HepG2 (cell line): ENCODE results near the gene GALNT1. TPM values are rescaled to one million over a fixed set of nuclear protein-coding genes. Genes with fewer than 3 reads are reported as not detected.

Experiments used
- ATAC-seq: fragments of 200-7000 bp; cut with Tn5 transposase; 3 replicates; pipeline ENCODE4 v1.9.1; 2020; ENCODE audit warnings: mild to moderate bottlenecking, moderate library complexity
- BruUV-seq: library from RNA; stranded (reverse); fragments of 400-500 nt; replicated peaks from 2 replicates; lab custom pipeline; 2021; lab: Mats Ljungman, UMichigan
- CTCF ChIA-PET: fragments of 300-600 bp; formaldehyde crosslinking; extraction: SDS; loops from one replicate; lab custom pipeline; 2021; ENCODE audit warnings: low total read pairs, inconsistent platforms, low intra/inter-chr PET ratio; lab: Yijun Ruan, JAX
- POLR2A ChIA-PET: fragments of 350-600 bp; sonication (Branson Sonifier 250); formaldehyde crosslinking; loops from one replicate; lab custom pipeline; 2020; ENCODE audit warnings: antibody characterized with exemption, inconsistent platforms; lab: Yijun Ruan, JAX
- DNase-seq: peaks from one replicate; pipeline ENCODE4 v3.0.0-alpha.2; 2015; ENCODE audit warnings: low spot score
- FAIRE-seq: peaks from 3 replicates; lab custom pipeline; 2011; peaks lifted over from hg19 to GRCh38; lab: Jason Lieb, UNC
- H2AFZ ChIP-seq: one replicate; pipeline ENCODE4 v1.6.1; 2011; ENCODE audit warnings: low read length, inconsistent platforms
- H3K27ac ChIP-seq: fragments of 300-600 bp; 3 replicates; pipeline ENCODE4 v1.8.0; 2011; ENCODE audit warnings: mixed run types, mild to moderate bottlenecking, mixed read lengths, low read length, inconsistent platforms; ENCODE audit not compliant: insufficient read depth; ENCODE audit errors: extremely low read length
- H3K27me3 ChIP-seq, 2 experiments: fragments of 200-600 bp in 1 of 2; 2 replicates in 1 of 2; 3 replicates in 1 of 2; pipeline versions ENCODE4 v1.6.0 to v1.8.0; 2011; ENCODE audit warnings: low read length in 2 of 2, mild to moderate bottlenecking in 2 of 2, moderate library complexity in 2 of 2, inconsistent platforms in 1 of 2; ENCODE audit not compliant: insufficient read depth in 2 of 2, control insufficient read depth in 1 of 2
- H3K36me3 ChIP-seq, 2 experiments: fragments of 200-600 bp in 1 of 2; replicated peaks in 1 of 2; 2 replicates in 1 of 2; 3 replicates in 1 of 2; pipeline versions ENCODE4 v1.5.1 to v1.8.0; 2011; ENCODE audit warnings: low read length in 2 of 2, inconsistent platforms in 1 of 2; ENCODE audit not compliant: insufficient read depth in 2 of 2, control insufficient read depth in 1 of 2
- H3K4me1 ChIP-seq: 2 replicates; pipeline ENCODE4 v1.5.1; 2012; ENCODE audit warnings: low read length, inconsistent platforms; ENCODE audit not compliant: insufficient read depth
- H3K4me2 ChIP-seq: 2 replicates; pipeline ENCODE4 v1.6.0; 2011; ENCODE audit warnings: low read depth, low read length, inconsistent platforms
- H3K4me3 ChIP-seq, 3 experiments: fragments of 200-600 bp in 1 of 3; sonication (generic), shearing (Covaris generic) in 1 of 3; replicated peaks in 1 of 3; 2 replicates each; pipeline ENCODE4 v1.5.1; 2011 to 2016; ENCODE audit warnings: low read length in 3 of 3, inconsistent platforms in 2 of 3, low read depth in 2 of 3, mild to moderate bottlenecking in 2 of 3, control low read depth in 1 of 3, mixed read lengths in 1 of 3; ENCODE audit not compliant: insufficient read depth in 1 of 3
- H3K79me2 ChIP-seq: one replicate; pipeline ENCODE4 v1.6.1; 2011; ENCODE audit warnings: low read length, inconsistent platforms; ENCODE audit not compliant: insufficient read depth
- H3K9ac ChIP-seq: 2 replicates; pipeline ENCODE4 v1.6.0; 2011; ENCODE audit warnings: mild to moderate bottlenecking, low read depth, low read length, inconsistent platforms; ENCODE audit not compliant: insufficient read depth
- H3K9me3 ChIP-seq: 2 replicates; pipeline ENCODE4 v1.5.1; 2012; ENCODE audit warnings: mild to moderate bottlenecking, low read length
- H4K20me1 ChIP-seq: 2 replicates; pipeline ENCODE4 v1.6.0; 2011; ENCODE audit warnings: inconsistent platforms, mild to moderate bottlenecking, low read length, moderate library complexity; ENCODE audit not compliant: insufficient read depth
- HOXA5 ChIP-seq: sonication (generic); formaldehyde crosslinking; IDR thresholded peaks from 2 replicates; pipeline ENCODE4 v1.4.0; 2020; ENCODE audit warnings: missing genetic modification reagents
- MED8 ChIP-seq: sonication (generic); formaldehyde crosslinking; IDR thresholded peaks from 2 replicates; pipeline ENCODE4 v1.8.1; 2023; ENCODE audit warnings: mild to moderate bottlenecking, missing genetic modification reagents; ENCODE audit not compliant: insufficient replicate concordance
- PREB ChIP-seq: sonication (generic); formaldehyde crosslinking; IDR thresholded peaks from 2 replicates; pipeline ENCODE4 v1.4.0; 2020; ENCODE audit warnings: missing genetic modification reagents
- TAF15 ChIP-seq: fragments of 200-400 bp; formaldehyde crosslinking; IDR thresholded peaks from one replicate; pipeline ENCODE4 v1.6.1; 2018; ENCODE audit warnings: mild to moderate bottlenecking, low read depth, low read length; ENCODE audit not compliant: poor library complexity, severe bottlenecking
- ZBTB7A ChIP-seq: sonication (generic); formaldehyde crosslinking; IDR thresholded peaks from 2 replicates; pipeline ENCODE4 v1.8.0; 2022; ENCODE audit warnings: mild to moderate bottlenecking, missing genetic modification reagents
- ZKSCAN5 ChIP-seq: sonication (generic); formaldehyde crosslinking; IDR thresholded peaks from 2 replicates; pipeline ENCODE4 v1.5.1; 2020; ENCODE audit warnings: mild to moderate bottlenecking, missing genetic modification reagents
- ZKSCAN8 ChIP-seq: IDR thresholded peaks from 2 replicates; pipeline ENCODE4 v1.6.1; 2016; ENCODE audit warnings: borderline replicate concordance, missing genetic modification reagents, missing compliant biosample characterization
- ZNF281 ChIP-seq: sonication (generic); formaldehyde crosslinking; IDR thresholded peaks from 2 replicates; pipeline ENCODE4 v1.4.0; 2020; ENCODE audit warnings: missing genetic modification reagents, borderline replicate concordance
- ZNF556 ChIP-seq: sonication (generic); formaldehyde crosslinking; IDR thresholded peaks from 2 replicates; pipeline ENCODE4 v1.4.0; 2020; ENCODE audit warnings: mild to moderate bottlenecking, missing genetic modification reagents, borderline replicate concordance
- WGBS: methylation state at CpG from one replicate; pipeline ENCODE4 v1.1.6; 2017; ENCODE audit warnings: low lambda C conversion rate; 5-methylcytosine and 5-hydroxymethylcytosine counted together
- in situ Hi-C: cut with HindIII; loops from 2 replicates; pipeline ENCODE4 v1.10.0; 2017; ENCODE audit warnings: low pct_unique_long_range_greater_than_20kb; ENCODE audit not compliant: extremely low pct_ligation_motif_present
- intact Hi-C: fragments of 100-400 bp; cut with micrococcal nuclease; formaldehyde crosslinking; loops from one replicate; pipeline ENCODE4 v1.10.0; 2022; ENCODE audit not compliant: unreplicated experiment
- polyA plus RNA-seq, 8 experiments: library from polyadenylated mRNA; depleted of rRNA in 3 of 8; stranded (reverse) in 7 of 8; unstranded in 1 of 8; fragments of >200 nt; fragmentation: Illumina TruSeq in 4 of 8; extraction: Trizol in 4 of 8; gene quantifications; 2 replicates each; pipeline versions ENCODE4 v1.2.1 to v1.2.3, GENCODE V29; 2011 to 2016; ENCODE audit warnings: low read depth in 4 of 8, missing spikeins in 1 of 8, mixed read lengths in 1 of 8; ENCODE audit not compliant: insufficient read depth in 1 of 8
- total RNA-seq, 5 experiments: library from RNA; depleted of rRNA; stranded (reverse); fragments of >200 nt; fragmentation: Illumina TruSeq; extraction: Trizol; gene quantifications; 2 replicates each; pipeline ENCODE4 v1.2.3, GENCODE V29; 2016; ENCODE audit warnings: low read depth in 1 of 5

GALNT1 gene
- total and polyA plus RNA-seq, 2 of the 13 experiments (the other 11 are each of a cell fraction or from before 2014, with no cell fraction given): 41.1 to 100 TPM

- DNase-seq (no peak), ATAC-seq (no peak), FAIRE-seq (no peak)
- no peak overlapping the region for H3K4me2 ChIP-seq
- H3K4me1 ChIP-seq: peaks cover 8% of the 10 kb centered on the region; the same call in 1 of the 2 replicates
- H3K36me3 ChIP-seq: no peaks in the 10 kb centered on the region
- H3K9ac ChIP-seq: no peak overlapping the region
- H2AFZ ChIP-seq: no peak overlapping the region
- intact Hi-C loops (no loop called here), in situ Hi-C loops (no loop called here)
- H3K79me2 ChIP-seq: peaks cover 24% of the 10 kb centered on the region
- BruUV-seq: no TSS peak
- WGBS: 90% methylated on average over 1 of the region's 1 CpG
- CTCF ChIA-PET: no interaction called here
- no peak overlapping the region for H3K4me3 ChIP-seq
- H3K9me3 ChIP-seq: no peaks in the 10 kb centered on the region
- H4K20me1 ChIP-seq: no peaks in the 10 kb centered on the region
- no peak overlapping the region for H3K27ac ChIP-seq
- H3K27me3 ChIP-seq: no peaks in the 10 kb centered on the region
- POLR2A ChIA-PET: no interaction called here
- no peak for TF ChIP-seq ZKSCAN5 (CRISPR knock-in tag)
- TF ChIP-seq ZBTB7A: no peak
- TF ChIP-seq ZKSCAN8 (CRISPR knock-in tag): no peak
- no peak for TF ChIP-seq TAF15
- no peak for TF ChIP-seq ZNF281 (CRISPR knock-in tag)
- TF ChIP-seq HOXA5 (CRISPR knock-in tag): no peak
- TF ChIP-seq PREB (CRISPR knock-in tag): no peak
- TF ChIP-seq ZNF556: no peak
- no peak for TF ChIP-seq MED8 (CRISPR knock-in tag)
These were observed 30.0 kb downstream of the GALNT1 start for GRCh38 chr18:35611518-35611917.
